Stromal cell of bone marrow (primary cell): Measurements from ENCODE around the gene CPXM1.

Source experiments
- DNase-seq: peaks from one replicate; pipeline ENCODE4 v3.0.0-alpha.2; 2012; ENCODE audit warnings: low read depth

CPXM1 gene

GRCh38 chr20:2763186-2763585 lies 37.2 kb downstream of the CPXM1 start:
- no peak for DNase-seq

GRCh38 chr20:2762578-2763131 lies 37.8 kb downstream of the CPXM1 start:
- DNase-seq: no peak

- no peak for DNase-seq
These were observed 38.5 kb downstream of the CPXM1 start for GRCh38 chr20:2761885-2762284.

GRCh38 chr20:2760952-2761305 lies 39.5 kb downstream of the CPXM1 start:
- no peak for DNase-seq

- DNase-seq: no peak
These were observed 40.0 kb downstream of the CPXM1 start for GRCh38 chr20:2760297-2760951.

GRCh38 chr20:2759603-2760296 lies 40.7 kb downstream of the CPXM1 start:
- DNase-seq: no peak

GRCh38 chr20:2759143-2759542 lies 41.3 kb downstream of the CPXM1 start:
- no peak for DNase-seq

- DNase-seq: no peak
These were observed 42.5 kb downstream of the CPXM1 start for GRCh38 chr20:2757969-2758368.

- no peak for DNase-seq
These were observed 43.4 kb downstream of the CPXM1 start for GRCh38 chr20:2757001-2757400.

GRCh38 chr20:2756056-2756611 lies 44.3 kb downstream of the CPXM1 start:
- no peak for DNase-seq

GRCh38 chr20:2755451-2756055 lies 44.9 kb downstream of the CPXM1 start:
- DNase-seq: no peak

- no peak for DNase-seq
These were observed 46.0 kb downstream of the CPXM1 start for GRCh38 chr20:2754424-2754823.

- no peak for DNase-seq
These were observed 46.9 kb downstream of the CPXM1 start for GRCh38 chr20:2753461-2754040.

GRCh38 chr20:2752567-2753460 lies 47.6 kb downstream of the CPXM1 start:
- no peak for DNase-seq

GRCh38 chr20:2751878-2752566 lies 48.4 kb downstream of the CPXM1 start:
- DNase-seq: no peak

- DNase-seq: no peak
These were observed 49.0 kb downstream of the CPXM1 start for GRCh38 chr20:2751347-2751877.

GRCh38 chr20:2750491-2751251 lies 49.8 kb downstream of the CPXM1 start:
- DNase-seq: no peak

- no peak for DNase-seq
These were observed 50.4 kb downstream of the CPXM1 start for GRCh38 chr20:2749951-2750490.

GRCh38 chr20:2749343-2749950 lies 51.0 kb downstream of the CPXM1 start:
- no peak for DNase-seq
